Measurements from ENCODE around the gene CDC6.
A peak's percentile ranks its signal among the peaks of the same experiment; 100 is the strongest.

Gene CDC6

GRCh38 chr17:40266882-40267281 lies 20.8 kb upstream of the CDC6 start:
- Mint-ChIP-seq H3K4me3 (no peak overlapping the region), H3K27me3 (ENCODE audit: low read depth) (no peaks in the 10 kb centered on the region), H3K27ac (no peak overlapping the region), H3K9me3 (no peaks in the 10 kb centered on the region), H3K36me3 (ENCODE audit: low read depth) (peaks cover 14% of the 10 kb centered on the region), H3K4me1 (ENCODE audit: low read depth) (no peaks in the 10 kb centered on the region)
- no peak for DNase-seq (ENCODE audit: low spot score)

- H3K9me3 Mint-ChIP-seq: no peaks in the 10 kb centered on the region
- peaks cover 7% of the 10 kb centered on the region for H3K36me3 Mint-ChIP-seq (ENCODE audit: low read depth)
- no peaks in the 10 kb centered on the region for H3K4me1 Mint-ChIP-seq (ENCODE audit: low read depth)
- DNase-seq (ENCODE audit: low spot score): no peak
- no peak overlapping the region for H3K4me3 Mint-ChIP-seq
- H3K27ac Mint-ChIP-seq: no peak overlapping the region
- no peaks in the 10 kb centered on the region for H3K27me3 Mint-ChIP-seq (ENCODE audit: low read depth)
These were observed 19.5 kb upstream of the CDC6 start for GRCh38 chr17:40268141-40268712.

- no peak for DNase-seq (ENCODE audit: low spot score)
- no peaks in the 10 kb centered on the region for H3K9me3 Mint-ChIP-seq
- H3K27me3 Mint-ChIP-seq (ENCODE audit: low read depth): no peaks in the 10 kb centered on the region
- H3K27ac Mint-ChIP-seq: no peak overlapping the region
- H3K36me3 Mint-ChIP-seq (ENCODE audit: low read depth): peaks cover 55% of the 10 kb centered on the region
- H3K4me3 Mint-ChIP-seq: no peak overlapping the region
- peaks cover 11% of the 10 kb centered on the region for H3K4me1 Mint-ChIP-seq (ENCODE audit: low read depth)
These were observed 9.3 kb upstream of the CDC6 start for GRCh38 chr17:40278414-40278813.

GRCh38 chr17:40279402-40279801 lies 8.3 kb upstream of the CDC6 start:
- no peak for DNase-seq (ENCODE audit: low spot score)
- peaks cover 53% of the 10 kb centered on the region for H3K36me3 Mint-ChIP-seq (ENCODE audit: low read depth)
- no peak overlapping the region for H3K4me3 Mint-ChIP-seq
- peaks cover 21% of the 10 kb centered on the region for H3K4me1 Mint-ChIP-seq (ENCODE audit: low read depth)
- H3K27me3 Mint-ChIP-seq (ENCODE audit: low read depth): no peaks in the 10 kb centered on the region
- no peak overlapping the region for H3K27ac Mint-ChIP-seq
- no peaks in the 10 kb centered on the region for H3K9me3 Mint-ChIP-seq

- peak overlapping the region; percentile 27 for H3K27ac Mint-ChIP-seq
- H3K36me3 Mint-ChIP-seq (ENCODE audit: low read depth): peaks cover 39% of the 10 kb centered on the region
These were observed 6.0 kb upstream of the CDC6 start for GRCh38 chr17:40281663-40282062.

GRCh38 chr17:40283662-40284061 lies 4.0 kb upstream of the CDC6 start:
- H3K4me1 Mint-ChIP-seq (ENCODE audit: low read depth): peaks cover 31% of the 10 kb centered on the region

More at GRCh38 chr17:40281663-40282062, 6.0 kb upstream of the CDC6 start:
- Mint-ChIP-seq H3K27me3 (ENCODE audit: low read depth) (no peaks in the 10 kb centered on the region), H3K9me3 (no peaks in the 10 kb centered on the region), H3K4me3 (no peak overlapping the region), H3K4me1 (ENCODE audit: low read depth) (peaks cover 21% of the 10 kb centered on the region)
- no peak for DNase-seq (ENCODE audit: low spot score)

GRCh38 chr17:40284085-40284713 lies 3.5 kb upstream of the CDC6 start:
- Mint-ChIP-seq H3K4me3 (peak overlapping the region; percentile 45), H3K27me3 (ENCODE audit: low read depth) (no peaks in the 10 kb centered on the region), H3K4me1 (ENCODE audit: low read depth) (peaks cover 32% of the 10 kb centered on the region), H3K9me3 (no peaks in the 10 kb centered on the region), H3K27ac (peak overlapping the region; percentile 71), H3K36me3 (ENCODE audit: low read depth) (peaks cover 33% of the 10 kb centered on the region)
- no peak for DNase-seq (ENCODE audit: low spot score)

More at GRCh38 chr17:40283662-40284061, 4.0 kb upstream of the CDC6 start:
- no peaks in the 10 kb centered on the region for H3K9me3 Mint-ChIP-seq
- H3K4me3 Mint-ChIP-seq: peak overlapping the region; percentile 21
- peak; percentile 60 for DNase-seq (ENCODE audit: low spot score)
- no peaks in the 10 kb centered on the region for H3K27me3 Mint-ChIP-seq (ENCODE audit: low read depth)
- H3K36me3 Mint-ChIP-seq (ENCODE audit: low read depth): peaks cover 31% of the 10 kb centered on the region
- peak overlapping the region; percentile 84 for H3K27ac Mint-ChIP-seq

- Mint-ChIP-seq H3K4me1 (ENCODE audit: low read depth) (peaks cover 46% of the 10 kb centered on the region), H3K27me3 (ENCODE audit: low read depth) (no peaks in the 10 kb centered on the region), H3K36me3 (ENCODE audit: low read depth) (peaks cover 30% of the 10 kb centered on the region), H3K4me3 (no peak overlapping the region), H3K9me3 (no peaks in the 10 kb centered on the region), H3K27ac (no peak overlapping the region)
- DNase-seq (ENCODE audit: low spot score): no peak
These were observed 1.2 kb upstream of the CDC6 start for GRCh38 chr17:40286473-40286872.

GRCh38 chr17:40287159-40287493 lies 553 bp upstream of the CDC6 start:
- Mint-ChIP-seq H3K36me3 (ENCODE audit: low read depth) (peaks cover 29% of the 10 kb centered on the region), H3K4me3 (peak overlapping the region; percentile 96), H3K27ac (peak overlapping the region; percentile 97), H3K4me1 (ENCODE audit: low read depth) (peaks cover 42% of the 10 kb centered on the region), H3K9me3 (no peaks in the 10 kb centered on the region), H3K27me3 (ENCODE audit: low read depth) (no peaks in the 10 kb centered on the region)
- DNase-seq (ENCODE audit: low spot score): no peak

GRCh38 chr17:40290629-40291280 lies 3.1 kb downstream of the CDC6 start:
- H3K4me3 Mint-ChIP-seq: peak overlapping the region; percentile 2
- peaks cover 44% of the 10 kb centered on the region for H3K36me3 Mint-ChIP-seq (ENCODE audit: low read depth)
- no peaks in the 10 kb centered on the region for H3K27me3 Mint-ChIP-seq (ENCODE audit: low read depth)
- peaks cover 36% of the 10 kb centered on the region for H3K4me1 Mint-ChIP-seq (ENCODE audit: low read depth)
- peak; percentile 40 for DNase-seq (ENCODE audit: low spot score)
- H3K9me3 Mint-ChIP-seq: no peaks in the 10 kb centered on the region
- H3K27ac Mint-ChIP-seq: peak overlapping the region; percentile 36

- DNase-seq (ENCODE audit: low spot score): no peak
- peaks cover 49% of the 10 kb centered on the region for H3K36me3 Mint-ChIP-seq (ENCODE audit: low read depth)
- no peaks in the 10 kb centered on the region for H3K9me3 Mint-ChIP-seq
- H3K4me3 Mint-ChIP-seq: no peak overlapping the region
- peaks cover 39% of the 10 kb centered on the region for H3K4me1 Mint-ChIP-seq (ENCODE audit: low read depth)
- H3K27me3 Mint-ChIP-seq (ENCODE audit: low read depth): no peaks in the 10 kb centered on the region
- H3K27ac Mint-ChIP-seq: no peak overlapping the region
These were observed 3.6 kb downstream of the CDC6 start for GRCh38 chr17:40291281-40291664.

- DNase-seq (ENCODE audit: low spot score): no peak
- H3K4me1 Mint-ChIP-seq (ENCODE audit: low read depth): peaks cover 30% of the 10 kb centered on the region
- H3K27me3 Mint-ChIP-seq (ENCODE audit: low read depth): no peaks in the 10 kb centered on the region
- no peak overlapping the region for H3K27ac Mint-ChIP-seq
- H3K4me3 Mint-ChIP-seq: no peak overlapping the region
- H3K36me3 Mint-ChIP-seq (ENCODE audit: low read depth): peaks cover 56% of the 10 kb centered on the region
- H3K9me3 Mint-ChIP-seq: no peaks in the 10 kb centered on the region
These were observed 5.7 kb downstream of the CDC6 start for GRCh38 chr17:40293363-40293762.

- H3K4me3 Mint-ChIP-seq: no peak overlapping the region
- DNase-seq (ENCODE audit: low spot score): no peak
- peak overlapping the region; percentile 55 for H3K27ac Mint-ChIP-seq
- no peaks in the 10 kb centered on the region for H3K9me3 Mint-ChIP-seq
- no peaks in the 10 kb centered on the region for H3K27me3 Mint-ChIP-seq (ENCODE audit: low read depth)
- peaks cover 16% of the 10 kb centered on the region for H3K4me1 Mint-ChIP-seq (ENCODE audit: low read depth)
- H3K36me3 Mint-ChIP-seq (ENCODE audit: low read depth): peaks cover 60% of the 10 kb centered on the region
These were observed 8.1 kb downstream of the CDC6 start for GRCh38 chr17:40295488-40296436.

- Mint-ChIP-seq H3K36me3 (ENCODE audit: low read depth) (peaks cover 66% of the 10 kb centered on the region), H3K27me3 (ENCODE audit: low read depth) (no peaks in the 10 kb centered on the region), H3K27ac (no peak overlapping the region), H3K9me3 (no peaks in the 10 kb centered on the region), H3K4me3 (no peak overlapping the region), H3K4me1 (ENCODE audit: low read depth) (peaks cover 11% of the 10 kb centered on the region)
- no peak for DNase-seq (ENCODE audit: low spot score)
These were observed 9.8 kb downstream of the CDC6 start for GRCh38 chr17:40297511-40297910.
